Osteocyte (in vitro differentiated cells): ENCODE data around the gene STARD13. TPM values are rescaled to one million over a fixed set of nuclear protein-coding genes. Genes with fewer than 3 reads are reported as not detected.
A peak's percentile ranks its signal among the peaks of the same experiment; 100 is the strongest.

Experiments
- DNase-seq: peaks from one replicate; pipeline ENCODE4 v3.0.0; 2021; ENCODE audit warnings: mixed read lengths; ENCODE audit not compliant: unreplicated experiment; ENCODE audit errors: extremely low spot score
- H3K27ac Mint-ChIP-seq: one replicate; pipeline ENCODE4 v1.8.0; 2021; ENCODE audit warnings: mild to moderate bottlenecking, mixed read lengths; ENCODE audit not compliant: unreplicated experiment
- H3K27me3 Mint-ChIP-seq: one replicate; pipeline ENCODE4 v1.8.0; 2021; ENCODE audit warnings: mixed read lengths; ENCODE audit not compliant: unreplicated experiment
- H3K36me3 Mint-ChIP-seq: one replicate; pipeline ENCODE4 v1.8.0; 2021; ENCODE audit warnings: mixed read lengths; ENCODE audit not compliant: unreplicated experiment
- H3K4me1 Mint-ChIP-seq: one replicate; pipeline ENCODE4 v1.8.0; 2021; ENCODE audit warnings: mixed read lengths; ENCODE audit not compliant: unreplicated experiment
- H3K4me3 Mint-ChIP-seq: one replicate; pipeline ENCODE4 v1.8.0; 2021; ENCODE audit warnings: mild to moderate bottlenecking, moderate library complexity, mixed read lengths; ENCODE audit not compliant: unreplicated experiment
- H3K9me3 Mint-ChIP-seq: one replicate; pipeline ENCODE4 v1.8.0; 2021; ENCODE audit warnings: mixed read lengths; ENCODE audit not compliant: unreplicated experiment
- total RNA-seq: library from RNA; stranded (reverse); gene quantifications from 2 replicates; pipeline ENCODE4 v1.2.1, GENCODE V29; 2021
- TF ChIP-seq, protein P1 (sequence below): fragments of 200-600 bp; sonication (generic); IDR thresholded peaks from 2 replicates; pipeline ENCODE4 v1.5.0; 2021; ENCODE audit warnings: antibody characterized with exemption, mild to moderate bottlenecking, moderate library complexity

Gene STARD13
- total RNA-seq, 1 donor from 2014 or later: 72.0 TPM

DNA sequence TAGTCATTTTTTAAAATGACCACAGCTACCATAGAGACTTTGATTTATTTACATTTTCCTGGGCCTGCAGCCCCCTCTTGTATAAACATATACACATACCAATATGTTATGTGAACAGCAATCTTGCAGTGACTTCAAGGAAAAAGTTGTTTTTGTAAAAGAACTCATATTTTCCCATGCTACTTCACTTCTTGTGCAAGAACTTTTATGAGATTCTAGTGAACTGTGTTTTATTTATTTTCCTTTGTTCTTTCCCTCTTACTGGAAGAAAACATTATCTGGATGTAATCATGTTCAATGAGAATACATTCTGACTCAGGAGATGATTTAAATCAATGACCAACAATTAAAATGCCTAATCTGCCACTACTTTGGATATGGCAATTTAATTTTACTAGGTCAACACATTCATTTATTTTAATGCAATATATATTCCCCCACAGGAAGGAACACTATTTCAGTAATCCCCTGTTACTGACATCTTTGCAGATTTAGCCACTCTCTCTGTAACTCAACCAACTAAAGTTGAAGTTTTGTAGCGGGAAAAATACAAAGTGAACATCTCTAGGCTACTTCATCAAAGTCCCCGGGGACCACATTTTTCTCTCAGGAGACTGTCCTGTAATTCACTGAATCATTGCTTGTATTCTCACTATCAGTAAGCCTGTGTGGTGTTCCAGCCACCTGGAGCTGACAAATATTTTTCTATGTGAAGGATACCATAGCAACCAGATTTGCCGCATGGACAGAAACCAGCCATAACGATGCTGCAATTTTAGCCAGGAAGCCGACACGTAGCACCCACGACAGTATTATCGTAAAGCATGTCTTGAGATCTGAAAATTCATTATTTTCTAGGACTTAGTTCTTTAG lies 90.5 kb downstream of the STARD13 start:
- TF ChIP-seq, protein P1, sequence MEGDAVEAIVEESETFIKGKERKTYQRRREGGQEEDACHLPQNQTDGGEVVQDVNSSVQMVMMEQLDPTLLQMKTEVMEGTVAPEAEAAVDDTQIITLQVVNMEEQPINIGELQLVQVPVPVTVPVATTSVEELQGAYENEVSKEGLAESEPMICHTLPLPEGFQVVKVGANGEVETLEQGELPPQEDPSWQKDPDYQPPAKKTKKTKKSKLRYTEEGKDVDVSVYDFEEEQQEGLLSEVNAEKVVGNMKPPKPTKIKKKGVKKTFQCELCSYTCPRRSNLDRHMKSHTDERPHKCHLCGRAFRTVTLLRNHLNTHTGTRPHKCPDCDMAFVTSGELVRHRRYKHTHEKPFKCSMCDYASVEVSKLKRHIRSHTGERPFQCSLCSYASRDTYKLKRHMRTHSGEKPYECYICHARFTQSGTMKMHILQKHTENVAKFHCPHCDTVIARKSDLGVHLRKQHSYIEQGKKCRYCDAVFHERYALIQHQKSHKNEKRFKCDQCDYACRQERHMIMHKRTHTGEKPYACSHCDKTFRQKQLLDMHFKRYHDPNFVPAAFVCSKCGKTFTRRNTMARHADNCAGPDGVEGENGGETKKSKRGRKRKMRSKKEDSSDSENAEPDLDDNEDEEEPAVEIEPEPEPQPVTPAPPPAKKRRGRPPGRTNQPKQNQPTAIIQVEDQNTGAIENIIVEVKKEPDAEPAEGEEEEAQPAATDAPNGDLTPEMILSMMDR: no peak
- peak overlapping the region; percentile 69 for H3K4me3 Mint-ChIP-seq
- peak; percentile 88 for DNase-seq
- peaks cover 10% of the 10 kb centered on the region for H3K36me3 Mint-ChIP-seq
- peak overlapping the region; percentile 97 for H3K27ac Mint-ChIP-seq
- peaks cover 87% of the 10 kb centered on the region for H3K4me1 Mint-ChIP-seq
- H3K9me3 Mint-ChIP-seq: no peaks in the 10 kb centered on the region
- H3K27me3 Mint-ChIP-seq: no peaks in the 10 kb centered on the region

- Mint-ChIP-seq H3K27ac (peak overlapping the region; percentile 97), H3K4me3 (peak overlapping the region; percentile 45), H3K9me3 (no peaks in the 10 kb centered on the region), H3K27me3 (no peaks in the 10 kb centered on the region), H3K4me1 (peaks cover 85% of the 10 kb centered on the region), H3K36me3 (peaks cover 16% of the 10 kb centered on the region)
- no peak for DNase-seq
- TF ChIP-seq, protein P1: no peak
These were observed 92.1 kb downstream of the STARD13 start for GRCh38 chr13:33193428-33193974.

DNA sequence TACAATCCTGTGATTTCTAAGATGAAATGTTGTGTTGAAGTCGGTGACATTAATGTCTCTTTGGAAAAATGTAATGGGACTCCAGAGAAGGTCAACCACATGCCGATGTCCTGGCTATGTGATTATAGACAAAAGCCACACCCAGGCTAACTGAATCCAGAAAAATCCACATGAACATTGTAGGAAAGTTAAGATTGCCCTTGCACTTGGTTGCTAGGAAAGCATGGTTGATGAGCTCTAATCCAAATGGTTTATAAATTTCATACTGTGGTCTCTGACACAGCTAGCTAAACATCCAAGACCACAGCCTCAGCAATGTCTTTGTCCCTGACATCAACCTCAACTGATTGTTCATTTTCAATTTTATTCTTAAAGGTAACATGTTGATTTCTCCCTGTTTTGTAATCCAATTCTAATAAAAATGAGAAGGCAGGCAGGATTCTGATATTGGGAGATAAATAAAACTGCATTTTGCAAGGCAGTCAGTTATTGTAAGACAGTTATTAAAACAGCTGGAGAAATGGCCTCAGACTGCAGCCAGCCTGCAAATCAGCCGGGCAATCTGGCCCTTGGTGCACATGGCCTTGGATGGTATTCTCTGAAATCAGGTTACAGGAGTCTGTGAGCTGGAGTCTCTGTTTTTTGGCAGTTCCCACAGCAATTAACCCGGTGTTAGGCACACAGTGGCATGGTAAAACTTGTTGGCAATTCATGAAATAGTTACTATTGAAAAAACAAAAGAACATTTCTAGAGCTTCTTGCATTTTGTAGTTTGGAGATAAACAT lies 93.9 kb downstream of the STARD13 start:
- H3K36me3 Mint-ChIP-seq: peaks cover 17% of the 10 kb centered on the region
- H3K27ac Mint-ChIP-seq: peak overlapping the region; percentile 97
- H3K4me1 Mint-ChIP-seq: peaks cover 89% of the 10 kb centered on the region
- TF ChIP-seq, protein P1: no peak
- H3K27me3 Mint-ChIP-seq: no peaks in the 10 kb centered on the region
- H3K4me3 Mint-ChIP-seq: no peak overlapping the region
- H3K9me3 Mint-ChIP-seq: no peaks in the 10 kb centered on the region
- no peak for DNase-seq

GRCh38 chr13:33189470-33189869 lies 96.1 kb downstream of the STARD13 start:
- TF ChIP-seq, protein P1: no peak
- Mint-ChIP-seq H3K4me1 (peaks cover 93% of the 10 kb centered on the region), H3K9me3 (no peaks in the 10 kb centered on the region), H3K27ac (peak overlapping the region; percentile 97), H3K27me3 (no peaks in the 10 kb centered on the region), H3K36me3 (peaks cover 15% of the 10 kb centered on the region), H3K4me3 (no peak overlapping the region)
- DNase-seq: no peak
